ENCODE measurements around the gene C16orf89.
"Not testable (repeated sequence)": the region's sequence is repeated elsewhere in the genome, so short reads cannot be mapped to it uniquely, and the experiment has no call there.

C16orf89 gene

DNA sequence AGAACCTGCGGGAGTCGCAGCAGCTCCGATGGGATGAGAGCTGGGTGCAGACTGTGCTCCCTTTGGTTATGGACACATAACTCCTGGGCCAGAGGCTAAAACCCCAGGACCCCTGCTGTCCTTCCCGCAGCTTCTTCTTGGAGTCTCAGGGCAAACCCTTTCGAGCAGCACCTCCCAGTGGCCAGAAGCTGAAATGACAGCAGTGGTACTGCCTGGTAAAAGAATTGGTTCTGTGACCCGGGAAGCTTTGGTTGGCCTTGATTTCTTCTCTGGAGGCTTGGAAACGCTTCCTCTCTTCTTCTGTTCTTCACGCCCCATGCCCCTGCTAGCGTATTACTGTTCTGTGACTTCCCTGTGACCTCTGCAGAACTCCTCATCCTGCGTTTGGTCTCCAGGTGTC is 19.0 kb upstream of the C16orf89 start:
- DNase-seq (ENCODE audit: low read depth), result not testable (repeated sequence)

- not testable (repeated sequence) for DNase-seq (ENCODE audit: low read depth)
Observed at GRCh38 chr16:5084099-5084731, 18.5 kb upstream of the C16orf89 start.

DNA sequence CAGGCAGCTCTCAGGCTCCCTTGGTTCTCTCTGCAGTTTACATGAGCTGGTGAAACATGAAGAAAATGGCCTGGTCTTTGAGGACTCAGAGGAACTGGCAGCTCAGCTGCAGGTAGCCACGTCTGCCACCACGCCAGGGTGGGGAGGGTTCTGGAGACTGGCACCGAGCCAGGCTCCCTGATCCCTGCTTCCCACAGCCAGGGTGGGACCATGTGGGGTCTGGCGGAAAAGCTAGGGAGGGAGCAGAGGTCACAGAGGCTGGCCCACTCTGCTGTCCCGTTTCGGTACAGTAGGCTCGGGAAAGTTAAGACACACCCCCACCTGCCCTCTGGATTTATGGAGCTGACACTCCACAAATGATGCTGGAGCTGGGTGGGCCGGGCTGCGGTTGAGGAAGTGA is 17.9 kb upstream of the C16orf89 start:
- DNase-seq (ENCODE audit: low read depth), result not testable (repeated sequence)

GRCh38 chr16:5080996-5081395 is 15.2 kb upstream of the C16orf89 start:
- not testable (repeated sequence) for DNase-seq (ENCODE audit: low read depth)

DNA sequence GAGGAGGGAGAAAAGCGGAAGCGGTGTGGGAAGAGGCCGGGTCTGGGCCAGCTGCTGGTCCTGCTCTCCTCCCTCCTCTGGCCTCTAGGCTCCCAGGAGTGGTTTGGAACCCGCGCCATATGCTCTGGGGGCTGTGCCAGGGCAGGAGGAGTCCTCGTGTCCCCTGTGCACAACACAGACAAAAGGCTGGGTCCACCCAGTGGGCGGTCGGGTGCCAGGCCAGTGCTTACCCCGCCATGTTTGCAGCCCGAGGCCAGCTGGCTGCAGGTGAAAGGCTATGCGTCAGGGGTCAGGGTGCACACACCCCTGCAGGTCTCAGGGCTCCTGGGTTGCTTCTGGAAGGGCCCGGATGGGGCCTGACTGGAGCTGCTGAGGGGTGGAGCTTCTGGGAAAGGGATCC is 14.7 kb upstream of the C16orf89 start:
- not testable (repeated sequence) for DNase-seq (ENCODE audit: low read depth)

- DNase-seq (ENCODE audit: low read depth), result no peak
Observed at GRCh38 chr16:5078626-5079025, 12.9 kb upstream of the C16orf89 start.

DNA sequence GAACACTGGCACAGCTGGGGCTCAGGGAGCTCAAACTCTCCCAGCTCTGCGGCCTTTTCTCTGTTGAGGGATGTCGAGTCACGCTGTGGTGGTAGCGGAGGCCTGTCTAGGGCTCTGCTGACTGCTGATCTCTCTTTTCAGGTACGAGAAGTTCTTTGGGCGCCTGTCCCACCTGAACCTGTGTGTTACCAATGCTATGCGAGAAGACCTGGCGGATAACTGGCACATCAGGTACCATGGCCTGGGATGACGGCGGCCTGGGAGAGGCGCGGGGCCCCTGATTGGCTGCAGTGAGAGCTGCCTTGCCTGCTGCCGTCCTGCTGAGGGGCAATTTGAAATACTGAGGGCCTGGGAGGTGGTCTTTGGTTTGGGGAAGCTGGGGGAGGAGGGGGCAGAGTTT is 11.5 kb upstream of the C16orf89 start:
- DNase-seq (ENCODE audit: low read depth), result no peak

- DNase-seq (ENCODE audit: low read depth), result no peak
Observed at GRCh38 chr16:5075637-5076036, 9.9 kb upstream of the C16orf89 start.

GRCh38 chr16:5073771-5074170 is 8.0 kb upstream of the C16orf89 start:
- not testable (repeated sequence) for DNase-seq (ENCODE audit: low read depth)

DNA sequence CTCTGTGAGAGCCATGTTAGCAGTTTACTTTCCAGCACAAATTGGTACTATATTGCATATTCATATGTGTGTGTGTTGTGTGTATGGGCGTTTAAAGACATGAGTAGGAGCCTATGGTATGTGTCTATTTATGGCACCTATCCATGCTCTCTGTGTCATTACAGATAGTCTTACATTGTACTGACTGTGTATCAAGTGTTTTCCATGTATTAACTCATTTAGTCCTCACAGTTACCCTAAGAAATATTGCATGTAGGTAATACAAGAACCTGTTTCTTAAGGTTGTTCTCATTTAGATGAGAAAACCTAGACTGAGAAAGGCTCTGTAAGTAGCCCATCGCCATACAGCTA is 7.5 kb upstream of the C16orf89 start:
- DNase-seq (ENCODE audit: low read depth), result no peak

DNA sequence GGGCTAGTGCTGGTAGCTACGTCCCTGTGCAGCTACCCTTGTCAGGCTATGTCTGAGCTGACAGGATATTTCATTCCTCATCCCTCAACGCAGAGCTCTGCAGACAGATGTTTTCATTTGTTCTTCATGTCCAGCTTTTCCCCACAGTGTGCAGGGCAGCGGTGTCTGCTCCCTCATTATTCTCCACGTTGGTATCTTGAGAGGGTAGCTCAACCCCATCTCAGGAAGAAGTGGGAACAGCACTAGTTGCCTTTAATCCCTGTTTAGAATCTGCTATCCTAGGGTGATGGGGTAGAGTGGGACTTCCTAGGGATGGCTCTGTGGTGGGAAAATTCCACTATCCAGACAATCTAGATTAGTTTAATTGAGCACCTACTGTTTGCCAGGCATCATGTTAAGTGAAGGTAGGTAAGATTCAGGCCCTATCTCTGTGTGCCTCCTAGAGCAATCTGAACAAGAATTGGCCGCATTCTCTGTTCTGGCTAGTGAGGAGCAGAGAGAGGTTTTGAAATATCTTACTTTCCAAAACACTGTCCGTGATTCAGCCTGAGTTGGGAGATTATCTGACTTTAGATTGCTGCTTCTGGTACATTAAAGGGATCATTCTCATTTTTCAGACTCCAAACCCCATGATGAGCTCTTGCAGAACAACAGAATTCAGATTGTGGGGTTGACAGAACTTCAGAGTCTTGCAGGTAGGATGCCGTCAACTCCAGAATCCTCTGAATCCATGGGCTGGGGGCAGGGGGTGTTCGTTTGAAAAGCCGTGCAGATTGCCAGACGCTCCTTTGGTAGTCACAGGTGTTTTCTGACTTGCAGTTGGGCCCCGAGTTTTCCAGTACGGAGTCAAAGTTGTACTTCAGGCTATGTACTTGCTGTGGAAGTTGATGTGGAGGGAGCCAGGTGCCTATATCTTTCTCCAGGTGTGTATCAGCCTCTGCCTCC is 6.8 kb upstream of the C16orf89 start:
- DNase-seq (ENCODE audit: low read depth), result no peak

- DNase-seq (ENCODE audit: low read depth), result no peak
Observed at GRCh38 chr16:5071681-5072333, 6.1 kb upstream of the C16orf89 start, which contains the start of gene ALG1. Gene ALG1, plus strand, starts transcription at chr16:5071843. Its CDS starts 7 bp downstream, at chr16:5071850.

- DNase-seq (ENCODE audit: low read depth), result no peak
Observed at GRCh38 chr16:5071341-5071680, 5.6 kb upstream of the C16orf89 start.

GRCh38 chr16:5070431-5071186 is 4.9 kb upstream of the C16orf89 start:
- DNase-seq (ENCODE audit: low read depth), result no peak

DNA sequence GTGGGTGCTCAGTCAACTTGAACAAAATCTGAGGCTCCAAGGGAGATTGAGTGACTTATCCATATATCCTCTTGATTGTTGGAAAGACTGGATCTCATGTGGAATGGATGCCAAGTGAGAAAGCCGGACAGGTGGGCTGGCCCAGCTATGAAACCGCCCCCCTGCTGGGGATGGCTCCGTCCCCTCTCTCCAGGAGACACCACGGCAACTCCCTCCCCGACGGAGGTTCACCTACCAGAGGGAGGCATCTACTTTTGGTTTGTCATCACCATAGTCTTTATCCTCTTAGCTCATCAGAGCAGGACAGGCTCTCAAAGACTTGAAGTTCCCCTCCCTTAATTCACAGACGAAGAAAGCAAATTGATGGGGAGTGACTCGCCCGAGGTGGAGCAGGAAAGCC is 4.1 kb upstream of the C16orf89 start:
- no peak for DNase-seq (ENCODE audit: low read depth)

DNA sequence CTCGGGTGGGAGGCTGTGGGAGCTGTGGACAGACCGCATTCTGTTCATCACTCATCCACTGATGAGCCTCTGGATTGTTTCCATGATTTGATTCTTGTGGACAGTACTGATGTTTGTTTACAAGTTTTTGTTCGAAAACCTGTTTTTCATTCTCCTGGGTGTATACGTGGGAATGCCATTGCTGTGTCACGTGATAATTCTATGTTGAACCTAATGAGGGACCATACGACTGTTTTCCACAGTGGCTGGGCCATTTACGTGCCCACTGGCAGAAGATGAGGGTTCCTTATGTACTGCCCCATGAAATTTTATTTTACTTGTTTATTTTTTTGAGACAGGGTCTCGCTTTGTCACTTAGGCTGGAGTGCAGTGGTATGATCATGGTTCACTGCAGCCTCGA is 3.3 kb upstream of the C16orf89 start:
- no peak for DNase-seq (ENCODE audit: low read depth)

GRCh38 chr16:5066511-5066910 is 755 bp upstream of the C16orf89 start:
- no peak for DNase-seq (ENCODE audit: low read depth)

GRCh38 chr16:5065326-5065725 is 430 bp downstream of the C16orf89 start:
- no peak for DNase-seq (ENCODE audit: low read depth)

GRCh38 chr16:5064915-5065314 is 841 bp downstream of the C16orf89 start:
- DNase-seq (ENCODE audit: low read depth), result no peak

- DNase-seq (ENCODE audit: low read depth), result no peak
Observed at GRCh38 chr16:5062790-5063765, 2.7 kb downstream of the C16orf89 start.

- no peak for DNase-seq (ENCODE audit: low read depth)
Observed at GRCh38 chr16:5062051-5062450, 3.7 kb downstream of the C16orf89 start.
